K562 (cell line): ENCODE data around the gene HSD17B12. TPM values are rescaled to one million over a fixed set of nuclear protein-coding genes. Genes with fewer than 3 reads are reported as not detected.

Experiments used
- E2F8 ChIP-seq: fragments of 450-650 bp; IDR thresholded peaks from 2 replicates; pipeline ENCODE4 v1.7.1; 2018; ENCODE audit warnings: mild to moderate bottlenecking, low read depth; ENCODE audit not compliant: partially characterized antibody
- EP300 ChIP-seq: IDR thresholded peaks from 2 replicates; pipeline ENCODE4 v1.6.1; 2012; ENCODE audit warnings: low read length, improper control_type of control experiment
- GATA2 ChIP-seq: sonication (generic); formaldehyde crosslinking; IDR thresholded peaks from 2 replicates; pipeline ENCODE4 v1.4.0; 2020; ENCODE audit warnings: mild to moderate bottlenecking, missing genetic modification reagents
- ID3 ChIP-seq, 2 experiments: fragments of 250-450 bp in 1 of 2; fragments of 450-650 bp in 1 of 2; sonication (Bioruptor Pico) in 1 of 2; IDR thresholded peaks; 2 replicates each; pipeline versions ENCODE4 v1.6.1 to v1.8.0; 2016 to 2021; ENCODE audit warnings: mild to moderate bottlenecking in 2 of 2, moderate library complexity in 2 of 2, missing compliant biosample characterization in 1 of 2, missing genetic modification characterization in 1 of 2
- L3MBTL2 ChIP-seq: fragments of 450-650 bp; IDR thresholded peaks from 2 replicates; pipeline ENCODE4 v1.6.1; 2016; ENCODE audit warnings: mild to moderate bottlenecking, moderate library complexity
- MGA ChIP-seq: fragments of 450-650 bp; IDR thresholded peaks from 2 replicates; pipeline ENCODE4 v1.6.1; 2016; ENCODE audit warnings: mild to moderate bottlenecking, moderate library complexity
- RBBP5 ChIP-seq: fragments of 200-600 bp; sonication (generic); IDR thresholded peaks from 2 replicates; pipeline ENCODE4 v1.6.1; 2012; ENCODE audit warnings: borderline replicate concordance, mild to moderate bottlenecking, low read length, control low read depth, inconsistent platforms; ENCODE audit not compliant: insufficient read depth, poor library complexity, severe bottlenecking
- RHOXF2B ChIP-seq: fragments of 250-450 bp; sonication (Bioruptor Pico); conservative IDR thresholded peaks from 2 replicates; pipeline ENCODE4 v1.5.1; 2021
- TRIM28 ChIP-seq: fragments of 450-650 bp; IDR thresholded peaks from 2 replicates; pipeline ENCODE4 v1.6.1; 2017
- polyA plus RNA-seq, 8 experiments: library from polyadenylated mRNA; depleted of rRNA in 4 of 8; stranded (reverse) in 5 of 8; unstranded in 3 of 8; fragments of >200 nt; fragmentation: Nextera tagmentation in 2 of 8; fragmentation: Illumina TruSeq in 1 of 8; extraction: Ambion mirVana in 2 of 8; extraction: Trizol in 1 of 8; gene quantifications; 2 replicates each; pipeline versions ENCODE4 v1.2.1 to v1.2.3, GENCODE V29; 2011 to 2014; ENCODE audit warnings: inconsistent platforms in 1 of 8, missing spikeins in 1 of 8
- total RNA-seq, 7 experiments: library from RNA; depleted of rRNA in 6 of 7; stranded (reverse); fragments of >200 nt in 6 of 7; fragmentation: Illumina TruSeq in 2 of 7; extraction: Trizol in 2 of 7; gene quantifications; 2 replicates each; pipeline versions ENCODE4 v1.2.1 to v1.2.3, GENCODE V29; 2011 to 2021; ENCODE audit warnings: low replicate concordance in 1 of 7

Gene HSD17B12
- total and polyA plus RNA-seq, 9 of the 15 experiments (the other 6 are each of a cell fraction or from before 2014, with no cell fraction given) = 9.1 to 34.5 (median 23.3) TPM

- TF ChIP-seq E2F8 (peak; percentile 92), L3MBTL2 (peak; percentile 67), RHOXF2B (CRISPR knock-in tag) (0 out of 2 replicates have a peak, but pooled peaks have one; percentile 56), EP300 (peak; percentile 23), MGA (peak; percentile 49), ID3 (CRISPR knock-in tag; IDR thresholded peaks at IDR 0.05) (no peak), ID3 (tag; IDR thresholded peaks at IDR 0.05) (peak; percentile 70), GATA2 (no peak), TRIM28 (no peak), RBBP5 (peak; percentile 66)
These were observed 200.2 kb downstream of the HSD17B12 start, which contains the start of gene ALKBH3 (continued) for GRCh38 chr11:43880640-43881159.
